ENCODE results near the gene RPS6KL1.

The RPS6KL1 gene

DNA sequence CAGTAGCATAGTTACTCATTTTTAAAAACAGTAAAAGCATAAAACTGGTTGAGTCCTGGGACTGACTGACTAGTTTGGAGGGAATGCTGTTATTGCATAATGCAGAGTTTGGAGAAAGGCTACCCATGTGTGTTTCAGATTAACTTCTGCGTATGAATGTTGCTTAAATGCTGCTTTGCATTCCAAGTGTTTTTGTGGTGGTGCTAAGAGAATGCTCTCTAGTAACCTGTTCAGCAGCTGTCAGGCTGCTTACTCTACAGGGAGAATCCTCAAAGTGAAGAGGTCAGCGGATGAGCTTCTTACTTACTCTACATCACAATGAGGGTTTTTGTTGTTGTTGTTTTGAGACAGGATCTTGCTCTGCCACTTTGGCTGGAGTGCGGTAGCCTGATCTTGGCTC is 37.1 kb downstream of the RPS6KL1 start:
- H2BK15ac ChIP-seq (ENCODE audit: low read length): no peak overlapping the region
- no peak overlapping the region for H2AK5ac ChIP-seq (ENCODE audit: low read depth, low read length)
- no peak overlapping the region for H3K27ac ChIP-seq (replicated peaks; ENCODE audit: low read length)
- no peaks in the 10 kb centered on the region for H3K9me3 ChIP-seq (replicated peaks in 1 of 2; ENCODE audit: control insufficient read depth in 2 of 2, insufficient read depth in 1 of 2, low read depth in 1 of 2, low read length in 2 of 2)
- no peak overlapping the region for H3K9ac ChIP-seq (ENCODE audit: low read depth, low read length, poor library complexity)
- H2BK5ac ChIP-seq (ENCODE audit: low read length): no peak overlapping the region
- DNase-seq (ENCODE audit: low spot score): no peak
- H2BK120ac ChIP-seq (ENCODE audit: low read depth, low read length): no peak overlapping the region
- H3K36me3 ChIP-seq (replicated peaks in 1 of 2; ENCODE audit: control insufficient read depth in 2 of 2, insufficient read depth in 2 of 2, low read length in 2 of 2): peaks cover 12 to 74% of the 10 kb centered on the region in 2 donors
- no peak overlapping the region for H3K4me2 ChIP-seq (ENCODE audit: insufficient read depth, low read length, poor library complexity, severe bottlenecking)
- no peak overlapping the region for H3K4me3 ChIP-seq (ENCODE audit: low read length in 2 of 2)
- H2BK12ac ChIP-seq (ENCODE audit: low read length): no peak overlapping the region
- no peaks in the 10 kb centered on the region for H3K79me1 ChIP-seq (ENCODE audit: low read depth, low read length)
- peaks cover 5 to 7% of the 10 kb centered on the region in 2 donors for H3K4me1 ChIP-seq (ENCODE audit: control insufficient read depth in 2 of 2, insufficient read depth in 1 of 2, low read depth in 1 of 2, low read length in 2 of 2)
- no peak overlapping the region for H3K4ac ChIP-seq (ENCODE audit: low read length)
- no peak overlapping the region for H4K8ac ChIP-seq (ENCODE audit: low read depth, low read length)
- no peaks in the 10 kb centered on the region for H3K27me3 ChIP-seq (ENCODE audit: control insufficient read depth in 3 of 3, insufficient read depth in 3 of 3, low read depth in 1 of 3, low read length in 3 of 3)
- H3K14ac ChIP-seq (ENCODE audit: low read length): no peak overlapping the region
- no peak overlapping the region for H4K91ac ChIP-seq (ENCODE audit: low read depth, low read length, poor library complexity)
- H3K23ac ChIP-seq (ENCODE audit: low read depth, low read length, poor library complexity): no peak overlapping the region
- H2AFZ ChIP-seq (ENCODE audit: low read length): no peak overlapping the region
- H3K18ac ChIP-seq (ENCODE audit: low read length): no peak overlapping the region
- no CpG with 5 or more reads among the region's 3 CpGs for WGBS, 2 donors (ENCODE audit: extremely low coverage in 2 of 2, insufficient read length in 2 of 2, insufficient replicate concordance in 1 of 2)

GRCh38 chr14:74882103-74882920 is 40.7 kb downstream of the RPS6KL1 start:
- H2AK5ac ChIP-seq (ENCODE audit: low read depth, low read length): no peak overlapping the region
- no peak overlapping the region for H2BK12ac ChIP-seq (ENCODE audit: low read length)
- peak overlapping the region; percentile 40 for H2BK5ac ChIP-seq (ENCODE audit: low read length)
- peaks cover 7 to 10% of the 10 kb centered on the region in 2 donors for H3K4me1 ChIP-seq (ENCODE audit: control insufficient read depth in 2 of 2, insufficient read depth in 1 of 2, low read depth in 1 of 2, low read length in 2 of 2)
- peak overlapping the region; percentile 95 for H3K9ac ChIP-seq (ENCODE audit: low read depth, low read length, poor library complexity)
- no peak overlapping the region for H2BK15ac ChIP-seq (ENCODE audit: low read length)
- H4K8ac ChIP-seq (ENCODE audit: low read depth, low read length): no peak overlapping the region
- peak overlapping the region; percentile 95 to 97 for H3K4me3 ChIP-seq (ENCODE audit: low read length in 2 of 2)
- no peaks in the 10 kb centered on the region for H3K79me1 ChIP-seq (ENCODE audit: low read depth, low read length)
- peak overlapping the region; percentile 86 for H3K14ac ChIP-seq (ENCODE audit: low read length)
- no peaks in the 10 kb centered on the region for H3K27me3 ChIP-seq (ENCODE audit: control insufficient read depth in 3 of 3, insufficient read depth in 3 of 3, low read depth in 1 of 3, low read length in 3 of 3)
- H2BK120ac ChIP-seq (ENCODE audit: low read depth, low read length): no peak overlapping the region
- no peak overlapping the region for H3K27ac ChIP-seq (replicated peaks; ENCODE audit: low read length)
- DNase-seq (ENCODE audit: low spot score): peak; percentile 17
- peak overlapping the region; percentile 98 for H2AFZ ChIP-seq (ENCODE audit: low read length)
- peak overlapping the region; percentile 74 for H3K4me2 ChIP-seq (ENCODE audit: insufficient read depth, low read length, poor library complexity, severe bottlenecking)
- peaks cover 2 to 39% of the 10 kb centered on the region in 2 donors for H3K36me3 ChIP-seq (replicated peaks in 1 of 2; ENCODE audit: control insufficient read depth in 2 of 2, insufficient read depth in 2 of 2, low read length in 2 of 2)
- no peak overlapping the region for H3K4ac ChIP-seq (ENCODE audit: low read length)
- no peak overlapping the region for H4K91ac ChIP-seq (ENCODE audit: low read depth, low read length, poor library complexity)
- peak overlapping the region; percentile 97 for H3K18ac ChIP-seq (ENCODE audit: low read length)
- WGBS, 2 donors (ENCODE audit: extremely low coverage in 2 of 2, insufficient read length in 2 of 2, insufficient replicate concordance in 1 of 2): no CpG with 5 or more reads among the region's 49 CpGs
- H3K9me3 ChIP-seq (replicated peaks in 1 of 2; ENCODE audit: control insufficient read depth in 2 of 2, insufficient read depth in 1 of 2, low read depth in 1 of 2, low read length in 2 of 2): no peaks in the 10 kb centered on the region
- peak overlapping the region; percentile 98 for H3K23ac ChIP-seq (ENCODE audit: low read depth, low read length, poor library complexity)

DNA sequence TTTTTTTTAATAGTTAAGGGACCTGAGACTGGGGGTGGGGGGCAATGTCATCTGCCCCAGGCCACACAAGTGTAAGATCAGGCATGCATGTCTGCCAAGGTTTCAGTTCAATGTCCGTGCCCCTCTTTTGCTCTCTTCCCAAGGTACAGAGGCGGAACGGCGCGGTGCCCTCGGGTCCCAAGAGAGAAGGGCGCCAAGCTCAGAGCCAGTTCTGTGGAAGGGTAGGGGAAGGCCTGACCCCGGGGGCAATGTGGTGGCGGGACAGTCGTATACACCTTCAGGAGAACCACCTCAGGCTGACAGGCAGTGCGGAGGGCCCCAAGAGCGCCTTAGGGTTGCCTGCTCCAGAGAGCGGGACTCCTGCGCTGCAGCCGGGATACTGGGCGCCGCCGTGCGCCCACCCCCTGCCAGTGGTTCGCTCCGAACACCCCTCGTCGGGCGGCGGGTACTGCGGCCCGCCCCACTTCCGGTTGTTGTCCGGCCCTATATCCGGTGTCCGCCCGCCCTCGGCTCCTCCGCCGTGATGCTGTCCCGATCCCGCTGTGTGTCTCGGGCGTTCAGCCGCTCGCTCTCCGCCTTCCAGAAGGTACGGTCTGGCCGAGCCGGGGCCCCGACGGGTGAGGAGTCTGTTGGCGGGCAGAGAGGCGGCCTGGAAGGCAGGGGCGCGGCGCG is 41.5 kb downstream of the RPS6KL1 start, which contains the start of gene DLST:
TSS of gene DLST (plus strand) at position 486 of the 672 bp plus-strand sequence. CDS start at position 524, 38 bp downstream.
- Histone ChIP-seq H3K14ac (ENCODE audit: low read length) (peak within 1 kb of the TSS; percentile 86), H3K27ac (replicated peaks; ENCODE audit: low read length) (peak within 1 kb of the TSS; percentile 63), H3K36me3 (replicated peaks in 1 of 2; ENCODE audit: control insufficient read depth in 2 of 2, insufficient read depth in 2 of 2, low read length in 2 of 2) (peaks cover 2 to 32% of the 10 kb centered on the region in 2 donors), H2BK5ac (ENCODE audit: low read length) (peak within 1 kb of the TSS; percentile 40), H3K4me3 (ENCODE audit: low read length in 2 of 2) (peak within 1 kb of the TSS; percentile 95 to 97), H2BK120ac (ENCODE audit: low read depth, low read length) (peak within 1 kb of the TSS; percentile 38), H2AK5ac (ENCODE audit: low read depth, low read length) (no peak within 1 kb of the TSS), H4K8ac (ENCODE audit: low read depth, low read length) (no peak within 1 kb of the TSS), H2BK12ac (ENCODE audit: low read length) (no peak within 1 kb of the TSS), H3K79me1 (ENCODE audit: low read depth, low read length) (no peaks in the 10 kb centered on the region), H2AFZ (ENCODE audit: low read length) (peak within 1 kb of the TSS; percentile 98), H3K23ac (ENCODE audit: low read depth, low read length, poor library complexity) (peak within 1 kb of the TSS; percentile 98), H2BK15ac (ENCODE audit: low read length) (no peak within 1 kb of the TSS), H4K91ac (ENCODE audit: low read depth, low read length, poor library complexity) (no peak within 1 kb of the TSS), H3K4me2 (ENCODE audit: insufficient read depth, low read length, poor library complexity, severe bottlenecking) (peak within 1 kb of the TSS; percentile 96), H3K4ac (ENCODE audit: low read length) (no peak within 1 kb of the TSS), H3K9ac (ENCODE audit: low read depth, low read length, poor library complexity) (peak within 1 kb of the TSS; percentile 97), H3K18ac (ENCODE audit: low read length) (peak within 1 kb of the TSS; percentile 99), H3K4me1 (ENCODE audit: control insufficient read depth in 2 of 2, insufficient read depth in 1 of 2, low read depth in 1 of 2, low read length in 2 of 2) (peaks cover 7 to 10% of the 10 kb centered on the region in 2 donors), H3K9me3 (replicated peaks in 1 of 2; ENCODE audit: control insufficient read depth in 2 of 2, insufficient read depth in 1 of 2, low read depth in 1 of 2, low read length in 2 of 2) (no peaks in the 10 kb centered on the region), H3K27me3 (ENCODE audit: control insufficient read depth in 3 of 3, insufficient read depth in 3 of 3, low read depth in 1 of 3, low read length in 3 of 3) (peaks cover 0 to under 1% (median 0%) of the 10 kb centered on the region in 3 experiments)
- no CpG with 5 or more reads among the region's 53 CpGs for WGBS, 2 donors (ENCODE audit: extremely low coverage in 2 of 2, insufficient read length in 2 of 2, insufficient replicate concordance in 1 of 2)
- peak; percentile 84 for DNase-seq (ENCODE audit: low spot score)
